ENCODE data around the gene VSX1. TPM values are rescaled to one million over a fixed set of nuclear protein-coding genes. Genes with fewer than 3 reads are reported as not detected.

The VSX1 gene
- total and polyA plus RNA-seq, 2 of the 4 experiments (the other 2 are of a cell fraction) = not detected

DNA sequence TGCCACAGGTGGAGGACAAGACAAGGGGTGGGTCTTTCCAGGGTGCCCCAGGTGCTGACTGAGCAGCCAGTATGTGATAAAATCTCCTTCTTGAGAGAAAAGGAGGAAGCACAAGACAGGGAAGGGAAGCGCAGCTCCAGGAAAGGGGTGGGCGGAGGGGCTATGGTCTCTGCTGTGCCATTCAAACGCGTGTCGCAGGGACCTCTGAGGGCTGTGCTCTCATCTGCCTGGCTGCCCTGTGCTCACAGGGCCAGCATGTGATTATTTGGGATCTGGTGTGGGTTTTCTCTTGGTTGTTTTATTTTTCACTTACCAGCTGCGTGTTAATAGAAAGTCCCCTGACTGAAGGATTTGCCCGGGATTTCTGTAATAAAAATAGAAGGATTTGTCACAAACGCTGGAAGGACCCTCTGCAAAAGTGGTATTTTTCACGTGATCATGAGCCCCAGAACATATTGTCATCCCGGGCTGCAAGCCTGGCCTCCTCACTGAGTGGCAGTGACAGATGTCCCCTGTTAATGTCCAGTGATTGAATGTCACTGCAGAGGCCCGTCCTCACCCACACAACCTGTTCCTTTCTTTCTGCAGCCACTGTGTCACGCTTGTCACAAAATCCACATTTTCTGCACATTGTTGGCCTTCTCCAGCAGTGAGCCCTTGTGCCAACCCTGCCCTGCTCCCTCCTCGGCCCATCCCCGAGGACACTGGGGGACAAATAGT lies 35.0 kb upstream of the VSX1 start:
- DNase-seq (no peak), ATAC-seq (ENCODE audit: low read depth) (no peak)
- ChIA-PET POLR2A (ENCODE audit: unreplicated experiment) (no interaction called here), CTCF (no interaction called here)
- H3K4ac ChIP-seq (ENCODE audit: low read depth, low read length) = no peak overlapping the region
- H3K18ac ChIP-seq (ENCODE audit: low read depth, low read length) = no peak overlapping the region
- H2AFZ ChIP-seq (replicated peaks; ENCODE audit: low read length, poor library complexity) = no peak overlapping the region
- no peak overlapping the region for H3K14ac ChIP-seq (replicated peaks; ENCODE audit: low read depth, low read length)
- no peak overlapping the region for H2AK5ac ChIP-seq (ENCODE audit: low read depth, low read length)
- no peak overlapping the region for H2AK9ac ChIP-seq (replicated peaks; ENCODE audit: low read depth, low read length, poor library complexity)
- dilution Hi-C loops (cut with HindIII; ENCODE audit: low sequenced_read_pairs, unreplicated experiment) = no loop called here
- H4K8ac ChIP-seq (ENCODE audit: low read depth in 2 of 2, low read length in 2 of 2) = no peak overlapping the region
- no peaks in the 10 kb centered on the region for H3K4me1 ChIP-seq (ENCODE audit: control insufficient read depth, insufficient read depth, low read length)
- intact Hi-C loops (cut with micrococcal nuclease) = no loop called here
- TF ChIP-seq MXI1 (IDR thresholded peaks at IDR 0.05; ENCODE audit: borderline replicate concordance, low read depth, low read length) (no peak), SMC3 (IDR thresholded peaks at IDR 0.05; ENCODE audit: low read depth, low read length) (no peak), BHLHE40 (IDR thresholded peaks at IDR 0.05; ENCODE audit: low read depth, low read length) (no peak), CEBPB (IDR thresholded peaks at IDR 0.05; ENCODE audit: low read depth, low read length) (no peak), POLR2A (IDR thresholded peaks at IDR 0.05; ENCODE audit: low read depth, low read length) (no peak), MAZ (IDR thresholded peaks at IDR 0.05; ENCODE audit: borderline replicate concordance, low read depth, low read length) (no peak), FOS (IDR thresholded peaks at IDR 0.05; ENCODE audit: low read depth, low read length) (no peak), NFE2L2 (IDR thresholded peaks at IDR 0.05; ENCODE audit: low read depth, low read length) (no peak), RCOR1 (IDR thresholded peaks at IDR 0.05; ENCODE audit: insufficient replicate concordance, low read length) (no peak)
- TF ChIP-seq, protein P1, sequence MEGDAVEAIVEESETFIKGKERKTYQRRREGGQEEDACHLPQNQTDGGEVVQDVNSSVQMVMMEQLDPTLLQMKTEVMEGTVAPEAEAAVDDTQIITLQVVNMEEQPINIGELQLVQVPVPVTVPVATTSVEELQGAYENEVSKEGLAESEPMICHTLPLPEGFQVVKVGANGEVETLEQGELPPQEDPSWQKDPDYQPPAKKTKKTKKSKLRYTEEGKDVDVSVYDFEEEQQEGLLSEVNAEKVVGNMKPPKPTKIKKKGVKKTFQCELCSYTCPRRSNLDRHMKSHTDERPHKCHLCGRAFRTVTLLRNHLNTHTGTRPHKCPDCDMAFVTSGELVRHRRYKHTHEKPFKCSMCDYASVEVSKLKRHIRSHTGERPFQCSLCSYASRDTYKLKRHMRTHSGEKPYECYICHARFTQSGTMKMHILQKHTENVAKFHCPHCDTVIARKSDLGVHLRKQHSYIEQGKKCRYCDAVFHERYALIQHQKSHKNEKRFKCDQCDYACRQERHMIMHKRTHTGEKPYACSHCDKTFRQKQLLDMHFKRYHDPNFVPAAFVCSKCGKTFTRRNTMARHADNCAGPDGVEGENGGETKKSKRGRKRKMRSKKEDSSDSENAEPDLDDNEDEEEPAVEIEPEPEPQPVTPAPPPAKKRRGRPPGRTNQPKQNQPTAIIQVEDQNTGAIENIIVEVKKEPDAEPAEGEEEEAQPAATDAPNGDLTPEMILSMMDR (conservative IDR thresholded peaks at IDR 0.05; ENCODE audit: low read depth, low read length) = no peak
- in situ Hi-C loops (cut with MboI; ENCODE audit: low sequenced_read_pairs) = no loop called here
- no peak overlapping the region for H3K4me3 ChIP-seq (ENCODE audit: insufficient read depth, low read depth, low read length)
- no peak overlapping the region for H3K23ac ChIP-seq (ENCODE audit: low read depth, low read length)
- H2BK15ac ChIP-seq (ENCODE audit: low read depth, low read length) = no peak overlapping the region
- 25% methylated on average over 4 of the region's 14 CpGs; no CpG with 5 or more reads in 1 of the 2 experiments for whole genome bisulfite sequencing, 2 experiments (ENCODE audit: extremely low coverage in 2 of 2, insufficient read length in 1 of 2)
- H2BK20ac ChIP-seq (ENCODE audit: low read depth, low read length) = no peak overlapping the region
- H2BK120ac ChIP-seq (ENCODE audit: low read depth, low read length) = no peak overlapping the region
- no peak overlapping the region for H4K5ac ChIP-seq (ENCODE audit: low read depth, low read length)
- no peaks in the 10 kb centered on the region for H3K79me1 ChIP-seq (ENCODE audit: low read depth in 1 of 2, low read length in 2 of 2)
- no peak overlapping the region for H2BK5ac ChIP-seq (ENCODE audit: low read depth, low read length, poor library complexity, severe bottlenecking)
- no peaks in the 10 kb centered on the region for H3K9me3 ChIP-seq (ENCODE audit: control insufficient read depth, insufficient read depth, low read length)
- no peak overlapping the region for H4K91ac ChIP-seq (ENCODE audit: insufficient read depth, low read depth, low read length)
- 0 out of 2 replicates have a peak, but pooled peaks cover 5% of the 10 kb centered on the region for H3K9me1 ChIP-seq (ENCODE audit: insufficient read depth, low read length)
- no peak overlapping the region for H3K27ac ChIP-seq (ENCODE audit: insufficient read depth, low read length)
- no peaks in the 10 kb centered on the region for H4K20me1 ChIP-seq (ENCODE audit: insufficient read depth, low read length)
- H3K36me3 ChIP-seq (ENCODE audit: control insufficient read depth, insufficient read depth, low read length) = no peaks in the 10 kb centered on the region
- H3K9ac ChIP-seq (ENCODE audit: low read depth, low read length) = no peak overlapping the region
- peaks cover 23% of the 10 kb centered on the region for H3K27me3 ChIP-seq (ENCODE audit: control insufficient read depth, insufficient read depth, low read length)
- BruUV-seq (replicated peaks) = no TSS peak
- H3K56ac ChIP-seq (ENCODE audit: extremely low read depth, insufficient read depth, low read length) = no peak overlapping the region
- no peak overlapping the region for H3K4me2 ChIP-seq (ENCODE audit: low read depth, low read length)

Data from IMR-90 (cell line).